H9 (cell line): ENCODE measurements around the gene SSNA1. TPM values are rescaled to one million over a fixed set of nuclear protein-coding genes. Genes with fewer than 3 reads are reported as not detected.

ENCODE experiments used
- DNase-seq: peaks from one replicate; pipeline ENCODE4 v3.0.0-alpha.2; 2017
- H2AFZ ChIP-seq: one replicate; pipeline ENCODE4 v1.6.1; 2013; ENCODE audit warnings: mild to moderate bottlenecking, low read length, control low read depth, moderate library complexity
- H2AK5ac ChIP-seq: 2 replicates; pipeline ENCODE4 v1.6.1; 2013; ENCODE audit warnings: low read length, control low read depth, mixed read lengths; ENCODE audit not compliant: insufficient read length
- H2BK120ac ChIP-seq: one replicate; pipeline ENCODE4 v1.6.1; 2013; ENCODE audit warnings: low read depth, mild to moderate bottlenecking, low read length, control low read depth, inconsistent platforms; ENCODE audit not compliant: poor library complexity, severe bottlenecking
- H2BK12ac ChIP-seq: 2 replicates; pipeline ENCODE4 v1.6.1; 2013; ENCODE audit warnings: low read length, control low read depth, mixed read lengths, low read depth; ENCODE audit not compliant: insufficient read length
- H2BK15ac ChIP-seq: 2 replicates; pipeline ENCODE4 v1.6.1; 2013; ENCODE audit warnings: low read depth, low read length, control low read depth
- H2BK20ac ChIP-seq: one replicate; pipeline ENCODE4 v1.6.1; 2013; ENCODE audit warnings: low read depth, mild to moderate bottlenecking, low read length, control low read depth, inconsistent platforms; ENCODE audit not compliant: poor library complexity, severe bottlenecking
- H2BK5ac ChIP-seq: 2 replicates; pipeline ENCODE4 v1.6.1; 2013; ENCODE audit warnings: low read length, control low read depth, mixed read lengths; ENCODE audit not compliant: insufficient read length
- H3K14ac ChIP-seq: 2 replicates; pipeline ENCODE4 v1.6.1; 2013; ENCODE audit warnings: low read length, control low read depth; ENCODE audit not compliant: insufficient read depth
- H3K18ac ChIP-seq: 2 replicates; pipeline ENCODE4 v1.6.1; 2013; ENCODE audit warnings: low read depth, mild to moderate bottlenecking, mixed read lengths, low read length, control low read depth; ENCODE audit not compliant: insufficient read length
- H3K23ac ChIP-seq: 2 replicates; pipeline ENCODE4 v1.6.1; 2013; ENCODE audit warnings: low read length, control low read depth, mixed read lengths, low read depth; ENCODE audit not compliant: insufficient read length
- H3K23me2 ChIP-seq: 2 replicates; pipeline ENCODE4 v1.6.1; 2013; ENCODE audit warnings: low read depth, mild to moderate bottlenecking, mixed read lengths, low read length, control low read depth; ENCODE audit not compliant: insufficient read length, poor library complexity, severe bottlenecking
- H3K27ac ChIP-seq: 2 replicates; pipeline ENCODE4 v1.5.1; 2013; ENCODE audit warnings: low read length, control low read depth, mixed read lengths, low read depth; ENCODE audit not compliant: insufficient read length
- H3K27me3 ChIP-seq: 2 replicates; pipeline ENCODE4 v1.6.1; 2013; ENCODE audit warnings: low read length, control low read depth, inconsistent platforms; ENCODE audit not compliant: insufficient read depth
- H3K4ac ChIP-seq: 2 replicates; pipeline ENCODE4 v1.6.1; 2013; ENCODE audit warnings: low read depth, mild to moderate bottlenecking, control low read depth, inconsistent platforms, low read length, moderate library complexity
- H3K4me1 ChIP-seq: 2 replicates; pipeline ENCODE4 v1.6.1; 2013; ENCODE audit warnings: low read length, control low read depth, inconsistent platforms; ENCODE audit not compliant: insufficient read depth
- H3K4me2 ChIP-seq: 2 replicates; pipeline ENCODE4 v1.6.1; 2013; ENCODE audit warnings: low read length, control low read depth, mixed read lengths; ENCODE audit not compliant: insufficient read length, insufficient read depth
- H3K56ac ChIP-seq: 2 replicates; pipeline ENCODE4 v1.6.1; 2013; ENCODE audit warnings: low read depth, mild to moderate bottlenecking, mixed read lengths, low read length, control low read depth; ENCODE audit not compliant: insufficient read length
- H3K79me1 ChIP-seq: 2 replicates; pipeline ENCODE4 v1.6.1; 2013; ENCODE audit warnings: low read depth, mild to moderate bottlenecking, moderate library complexity, low read length, control low read depth, inconsistent platforms; ENCODE audit not compliant: insufficient read depth, poor library complexity, severe bottlenecking
- H3K79me2 ChIP-seq: 2 replicates; pipeline ENCODE4 v1.6.1; 2013; ENCODE audit warnings: low read length, control low read depth, inconsistent platforms; ENCODE audit not compliant: insufficient read depth
- H3K9ac ChIP-seq: 2 replicates; pipeline ENCODE4 v1.6.1; 2013; ENCODE audit warnings: low read length, control low read depth, mixed read lengths; ENCODE audit not compliant: insufficient read length; ENCODE audit errors: extremely low read depth
- H3K9me3 ChIP-seq: one replicate; pipeline ENCODE4 v1.6.1; 2013; ENCODE audit warnings: low read depth, low read length, inconsistent platforms; ENCODE audit not compliant: control insufficient read depth
- H3T11ph ChIP-seq: one replicate; pipeline ENCODE4 v1.6.1; 2013; ENCODE audit warnings: mild to moderate bottlenecking, low read length, control low read depth, inconsistent platforms
- H4K20me1 ChIP-seq: one replicate; pipeline ENCODE4 v1.6.1; 2013; ENCODE audit not compliant: control insufficient read depth, insufficient read length, insufficient read depth
- H4K5ac ChIP-seq: 2 replicates; pipeline ENCODE4 v1.6.1; 2013; ENCODE audit warnings: low read depth, mild to moderate bottlenecking, mixed read lengths, low read length, control low read depth; ENCODE audit not compliant: insufficient read length
- H4K8ac ChIP-seq: replicated peaks from 2 replicates; pipeline ENCODE4 v1.6.1; 2013; ENCODE audit warnings: low read length, control low read depth, mixed read lengths, low read depth; ENCODE audit not compliant: insufficient read length
- H4K91ac ChIP-seq: 2 replicates; pipeline ENCODE4 v1.6.1; 2013; ENCODE audit warnings: low read depth, mild to moderate bottlenecking, moderate library complexity, mixed read lengths, low read length, control low read depth; ENCODE audit not compliant: insufficient read length
- H3K27ac Mint-ChIP-seq, 3 experiments: 2 replicates in 2 of 3; 3 replicates in 1 of 3; pipeline ENCODE4 v1.8.0; 2020 to 2021; ENCODE audit warnings: mixed read lengths in 3 of 3, mild to moderate bottlenecking in 1 of 3, moderate library complexity in 1 of 3
- H3K27me3 Mint-ChIP-seq: 2 replicates; pipeline ENCODE4 v1.8.0; 2021; ENCODE audit warnings: low read depth, mild to moderate bottlenecking, moderate library complexity, mixed read lengths
- H3K36me3 Mint-ChIP-seq, 3 experiments: 2 replicates in 2 of 3; 3 replicates in 1 of 3; pipeline ENCODE4 v1.8.0; 2020 to 2021; ENCODE audit warnings: low read depth in 3 of 3, mixed read lengths in 3 of 3; ENCODE audit not compliant: insufficient read depth in 1 of 3
- H3K4me1 Mint-ChIP-seq, 2 experiments: 2 replicates each; pipeline ENCODE4 v1.8.0; 2020; ENCODE audit warnings: mixed read lengths in 2 of 2
- H3K4me3 Mint-ChIP-seq, 2 experiments: 2 replicates in 1 of 2; 3 replicates in 1 of 2; pipeline ENCODE4 v1.8.0; 2020 to 2021; ENCODE audit warnings: mild to moderate bottlenecking in 2 of 2, mixed read lengths in 2 of 2, moderate library complexity in 1 of 2
- H3K9me3 Mint-ChIP-seq, 2 experiments: 2 replicates in 1 of 2; 3 replicates in 1 of 2; pipeline ENCODE4 v1.8.0; 2020; ENCODE audit warnings: mild to moderate bottlenecking in 2 of 2, mixed read lengths in 2 of 2, moderate library complexity in 1 of 2
- CTCF ChIP-seq: fragments of 200-600 bp; sonication (generic); conservative IDR thresholded peaks from 3 replicates; pipeline ENCODE4 v1.8.0; 2021; ENCODE audit warnings: antibody characterized with exemption, mild to moderate bottlenecking
- WGBS: extraction: QIAGEN DNeasy Blood & Tissue Kit; methylation state at CpG from one replicate; pipeline ENCODE4 v1.1.7; 2013; ENCODE audit warnings: missing lambda C conversion rate, low lambda C conversion rate, mixed read lengths; ENCODE audit not compliant: insufficient read length; ENCODE audit errors: extremely low coverage; 5-methylcytosine and 5-hydroxymethylcytosine counted together
- total RNA-seq: library from RNA; stranded (reverse); gene quantifications from 2 replicates; pipeline ENCODE4 v1.2.1, GENCODE V29; 2021

SSNA1 gene
- total RNA-seq, 1 experiment from 2014 or later: 69.2 TPM

- no peak overlapping the region for H3K18ac ChIP-seq
- Mint-ChIP-seq H3K27ac (no peak overlapping the region), H3K27me3 (no peaks in the 10 kb centered on the region), H3K4me3 (peak overlapping the region; percentile 22 to 60; a peak in 3 of 5 replicates), H3K9me3 (no peaks in the 10 kb centered on the region), H3K4me1 (peaks cover 4 to 8% of the 10 kb centered on the region in 2 experiments), H3K36me3 (peaks cover 0 to 15% (median under 1%) of the 10 kb centered on the region in 3 experiments; a peak in 1 of 7 replicates)
- H3K23ac ChIP-seq: no peak overlapping the region
- no peak overlapping the region for H3K14ac ChIP-seq
- no peak overlapping the region for H4K91ac ChIP-seq
- no peak overlapping the region for H3K4me2 ChIP-seq
- no peak overlapping the region for H3K56ac ChIP-seq
- no peak overlapping the region for H2AK5ac ChIP-seq
- no peaks in the 10 kb centered on the region for H3K79me1 ChIP-seq
- H2BK120ac ChIP-seq: no peak overlapping the region
- peaks cover 18% of the 10 kb centered on the region for H3K23me2 ChIP-seq
- no peaks in the 10 kb centered on the region for H3K9me3 ChIP-seq
- no peak for TF ChIP-seq CTCF
- no peak overlapping the region for H3K9ac ChIP-seq
- no peak overlapping the region for H2AFZ ChIP-seq
- H3K79me2 ChIP-seq: no peaks in the 10 kb centered on the region
- H2BK20ac ChIP-seq: no peak overlapping the region
- no peaks in the 10 kb centered on the region for H4K20me1 ChIP-seq
- no peak overlapping the region for H3K4ac ChIP-seq
- H3T11ph ChIP-seq: no peak overlapping the region
- no peak overlapping the region for H3K27ac ChIP-seq
- H2BK5ac ChIP-seq: no peak overlapping the region
- no peak overlapping the region for H4K8ac ChIP-seq
- H3K27me3 ChIP-seq: no peaks in the 10 kb centered on the region
- H4K5ac ChIP-seq: no peak overlapping the region
- no peaks in the 10 kb centered on the region; the same call in 1 of the 2 replicates for H3K4me1 ChIP-seq
- no peak for DNase-seq
- no peak overlapping the region for H2BK12ac ChIP-seq
- no CpG with 5 or more reads among the region's 52 CpGs for WGBS
- H2BK15ac ChIP-seq: no peak overlapping the region
Measured at GRCh38 chr9:137220317-137221094, 32.0 kb downstream of the SSNA1 start.
